NCI-H2029 (cell line): ENCODE results near the gene LBHD1.
"Not testable (repeated sequence)": the region's sequence is repeated elsewhere in the genome, so short reads cannot be mapped to it uniquely, and the experiment has no call there.

Source experiments
- DNase-seq: peaks from one replicate; lab custom pipeline; 2025; lab: John Stamatoyannopoulos, UW

LBHD1 gene

DNA sequence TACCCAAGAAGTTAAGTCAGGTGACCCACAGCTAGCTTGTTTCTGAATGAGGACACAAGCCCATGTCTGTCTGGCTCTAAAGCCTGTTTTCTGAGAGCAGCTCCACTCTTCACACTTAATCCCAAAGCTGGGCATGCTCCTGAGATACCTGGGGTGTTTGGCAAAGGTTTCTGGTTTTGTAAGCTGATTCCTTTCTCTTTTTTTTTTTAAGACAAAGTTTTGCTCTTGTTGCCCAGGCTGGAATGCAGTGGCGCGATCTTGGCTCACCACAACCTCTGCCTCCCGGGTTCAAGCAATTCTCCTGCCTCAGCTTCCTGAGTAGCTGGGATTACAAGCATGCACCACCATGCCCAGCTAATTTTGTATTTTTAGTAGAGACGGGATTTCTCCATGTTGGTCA lies 21.6 kb upstream of the LBHD1 start:
- DNase-seq, result not testable (repeated sequence)

DNA sequence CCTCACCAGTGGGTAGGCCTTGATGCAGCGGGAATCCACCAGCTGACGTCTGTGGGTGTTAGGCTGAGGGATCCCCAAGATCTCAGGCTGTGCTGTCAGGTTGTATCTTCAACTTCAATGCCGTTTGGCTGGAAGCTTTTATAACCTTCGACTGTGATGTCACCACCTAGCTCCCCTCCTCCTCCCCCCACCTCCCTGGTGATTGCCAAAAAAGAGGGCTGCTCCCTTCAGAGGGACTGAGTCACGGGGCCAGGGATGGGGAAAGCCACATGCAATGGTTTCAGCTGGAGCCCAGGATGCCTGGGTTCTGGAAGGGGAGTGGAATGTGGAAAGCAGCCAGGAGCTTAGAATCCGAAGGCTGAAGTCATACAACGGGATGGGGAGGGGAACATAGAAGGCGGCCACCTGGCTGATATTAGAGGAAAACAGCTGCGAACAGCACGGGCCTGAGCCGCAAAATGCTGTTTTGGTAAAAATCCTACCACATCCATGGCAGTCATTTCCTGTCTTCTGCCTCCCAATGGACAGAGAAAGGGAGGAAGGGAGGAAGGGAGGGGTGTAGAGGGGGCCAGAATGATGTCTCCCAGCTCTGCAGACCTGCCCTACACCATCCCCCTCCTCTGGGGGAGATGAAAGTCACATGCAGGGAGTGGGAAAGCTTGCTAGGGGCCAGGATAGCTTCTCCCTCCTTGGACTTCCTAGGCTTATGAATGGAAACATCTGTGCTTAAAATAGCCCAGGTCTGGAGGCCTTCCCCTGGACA lies 17.5 kb upstream of the LBHD1 start, which contains the start of gene LRRN4CL:
Gene LRRN4CL, minus strand, starts transcription at position 110 of the 763 bp plus-strand sequence. CDS start 1,022 bp downstream, outside the sequence.
- no peak for DNase-seq

DNA sequence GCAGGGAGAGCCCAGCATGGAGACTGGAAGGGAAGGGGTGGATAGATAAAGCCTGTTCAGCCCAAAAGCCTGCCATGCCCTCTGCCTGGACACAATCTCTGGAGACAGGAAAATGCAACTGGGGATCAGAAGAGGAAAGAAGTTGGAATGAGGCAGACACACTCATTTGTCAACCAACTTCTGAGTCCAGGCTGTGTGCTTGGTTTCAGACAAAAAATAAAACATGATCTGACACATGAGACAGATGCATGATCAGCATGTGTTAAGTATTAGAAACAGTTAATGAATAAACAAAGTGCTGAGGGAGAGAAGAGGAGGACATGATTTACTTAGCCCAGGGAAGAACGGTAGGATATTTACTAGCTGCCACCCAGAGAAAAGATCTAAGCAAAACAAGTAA lies 16.4 kb upstream of the LBHD1 start:
- DNase-seq, result no peak

DNA sequence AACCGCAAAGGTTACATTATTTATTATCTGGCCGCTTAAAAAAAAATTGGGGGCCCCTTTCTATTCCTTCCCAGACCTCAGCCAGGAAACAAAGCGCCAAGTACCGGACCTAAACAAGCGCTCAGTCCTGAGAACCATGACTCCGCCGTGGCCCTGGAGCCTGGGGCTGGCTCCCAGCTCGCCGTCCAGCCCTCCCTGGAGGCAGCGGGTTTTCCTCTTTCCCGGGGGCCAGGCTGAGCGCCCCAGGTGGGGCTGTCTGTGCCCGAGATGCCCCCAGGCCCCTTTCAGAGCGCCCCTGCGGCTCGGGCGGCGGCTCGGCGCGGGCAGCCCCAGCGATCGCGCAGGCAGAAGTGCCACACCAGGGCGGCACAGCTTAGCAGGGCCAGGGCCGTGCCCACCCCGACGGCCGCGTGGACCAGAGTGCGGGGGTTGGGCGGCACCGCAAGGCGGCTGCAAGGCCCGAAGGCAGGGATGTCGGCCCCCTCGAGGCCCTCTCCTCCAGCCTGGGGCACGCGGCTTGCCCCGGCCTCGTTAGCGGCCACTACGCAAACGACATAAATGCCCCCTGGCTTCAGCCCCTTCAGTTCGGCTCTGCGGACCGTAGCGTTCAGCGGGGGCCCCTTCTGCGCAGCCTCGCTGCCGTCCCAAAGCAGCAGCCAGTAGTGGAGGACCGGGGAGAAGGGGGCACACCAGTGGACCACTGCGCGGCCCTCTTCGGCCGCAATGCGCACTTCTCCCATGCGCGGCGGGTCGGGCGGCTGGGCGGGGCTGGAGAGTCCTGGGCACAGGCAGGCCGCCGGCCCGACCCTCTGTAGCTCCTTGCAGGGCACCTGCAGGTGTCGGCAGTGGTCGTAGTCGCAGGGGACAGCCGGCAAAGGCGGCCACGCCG lies 15.7 kb upstream of the LBHD1 start:
- no peak for DNase-seq

DNA sequence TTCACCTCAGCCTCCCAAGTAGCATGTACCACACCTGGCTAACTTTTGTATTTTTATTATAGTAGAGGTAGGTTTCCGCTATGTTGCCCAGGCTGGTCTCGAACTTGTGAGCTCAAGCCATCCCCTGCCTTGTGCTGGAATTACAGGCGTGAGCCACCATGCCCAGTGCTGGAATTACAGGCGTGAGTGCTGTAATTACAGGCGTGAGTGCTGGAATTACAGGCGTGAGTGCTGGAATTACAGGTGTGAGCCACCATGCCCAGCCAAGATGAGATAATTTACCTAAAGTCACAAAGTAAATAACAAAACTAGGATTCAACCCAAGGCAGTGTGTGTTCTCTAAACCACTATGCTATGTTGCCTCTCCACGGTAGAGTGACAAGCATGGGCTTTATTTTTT lies 10.5 kb upstream of the LBHD1 start:
- DNase-seq, result no peak

DNA sequence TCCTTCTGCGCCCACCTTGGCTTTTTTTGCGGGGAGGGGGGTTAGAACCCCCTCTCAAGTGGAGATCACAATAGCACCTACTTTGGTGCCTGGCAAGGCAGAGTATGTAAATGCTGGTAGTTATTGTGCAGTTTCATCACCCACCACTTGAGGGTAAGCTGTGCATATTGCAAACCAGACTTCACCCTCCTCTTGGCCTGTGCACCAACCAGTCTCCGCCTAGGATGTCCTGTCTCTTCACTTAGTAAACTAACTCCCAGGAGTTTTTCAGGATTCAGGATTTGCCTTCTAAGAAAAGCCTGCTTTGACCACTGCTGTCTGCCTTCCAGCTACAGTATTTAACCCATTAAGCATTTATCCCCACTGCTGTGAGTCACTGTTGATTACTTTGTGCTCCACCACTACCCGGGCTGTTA lies 8.8 kb upstream of the LBHD1 start:
- DNase-seq, result peak; percentile 38

DNA sequence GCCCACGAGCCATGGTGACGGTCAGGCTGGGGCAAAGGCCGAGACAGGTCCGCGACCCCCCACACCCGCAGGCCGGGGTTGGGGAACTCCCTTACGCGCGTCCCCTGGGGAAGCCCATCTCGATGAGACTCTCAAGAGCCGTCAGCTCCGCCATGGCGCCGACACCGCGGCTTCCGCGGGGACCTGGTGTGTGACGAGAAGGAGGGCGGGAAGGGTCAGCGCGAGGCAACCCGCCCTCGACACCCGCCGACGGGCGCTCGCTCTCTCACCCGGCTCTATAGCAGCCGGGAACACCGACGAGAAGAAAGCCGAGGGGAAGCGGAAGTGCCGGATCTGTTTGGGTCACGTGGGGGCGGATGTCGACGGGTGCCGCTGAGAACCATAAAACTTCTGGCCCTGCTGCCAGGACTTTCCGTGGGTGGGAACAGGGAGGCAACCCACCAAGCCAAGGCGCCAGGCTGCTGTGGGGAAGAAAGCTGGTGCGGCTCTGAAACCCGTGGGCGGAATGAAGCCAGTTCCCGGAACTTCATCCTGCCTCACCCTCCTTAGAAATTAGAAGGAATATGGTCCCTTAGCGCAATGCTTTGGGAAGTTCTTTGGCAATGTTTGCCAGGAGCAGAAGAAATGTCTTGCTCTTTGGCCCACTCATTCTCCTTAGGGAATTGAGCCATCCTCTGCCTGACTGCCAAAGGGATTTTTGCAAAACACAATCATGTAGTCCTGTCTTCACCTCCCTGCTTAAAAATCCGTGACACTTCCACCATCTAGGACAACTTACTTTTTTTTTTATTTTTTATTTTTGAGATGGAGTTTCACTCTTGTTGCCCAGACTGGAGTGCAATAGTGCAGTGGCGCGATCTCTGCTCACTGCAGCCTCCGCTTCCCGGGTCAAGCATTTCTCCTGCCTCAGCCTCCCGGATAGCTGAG lies 7.0 kb upstream of the LBHD1 start, which contains the start of gene UBXN1:
Gene UBXN1, minus strand, starts transcription at position 304 of the 927 bp plus-strand sequence. Its CDS starts 150 bp downstream, at position 154.
- peak; percentile 87 for DNase-seq

DNA sequence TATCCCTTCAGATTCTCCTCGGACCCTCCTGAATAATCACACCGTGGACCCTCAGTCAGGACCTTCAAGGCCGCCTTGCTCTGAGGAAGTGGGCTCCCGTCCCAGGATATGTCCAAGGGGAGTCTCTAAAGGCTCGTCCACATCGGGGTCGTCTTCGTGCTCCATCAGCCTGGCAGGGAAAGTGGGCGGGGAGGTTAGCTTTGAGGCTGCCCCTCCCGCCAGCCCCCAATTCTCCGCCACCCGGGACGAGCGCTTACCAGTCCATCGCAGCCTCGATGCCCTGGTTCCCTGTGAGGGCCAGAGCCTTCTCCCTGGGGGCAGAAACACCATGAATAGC lies 6.3 kb upstream of the LBHD1 start:
- no peak for DNase-seq

DNA sequence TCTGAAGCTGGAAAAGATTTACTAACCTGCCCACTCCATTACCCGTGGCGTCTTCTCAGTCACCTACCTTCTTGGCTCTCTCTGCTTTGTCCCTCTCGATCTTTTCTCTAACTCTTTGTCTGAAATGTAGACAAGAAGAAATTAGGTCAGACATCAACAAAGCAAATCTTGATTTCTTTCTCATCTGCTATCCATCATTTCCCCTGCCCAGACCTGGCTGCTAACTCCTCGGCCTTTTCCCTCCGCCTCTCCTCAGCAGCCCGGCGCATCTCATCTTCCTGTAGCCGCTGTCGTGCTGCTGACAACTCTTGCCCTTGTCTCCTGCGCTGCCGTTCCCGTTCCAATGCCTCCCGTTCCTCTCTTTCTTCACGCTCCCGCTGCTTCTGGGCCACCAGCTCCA lies 5.6 kb upstream of the LBHD1 start:
- no peak for DNase-seq

DNA sequence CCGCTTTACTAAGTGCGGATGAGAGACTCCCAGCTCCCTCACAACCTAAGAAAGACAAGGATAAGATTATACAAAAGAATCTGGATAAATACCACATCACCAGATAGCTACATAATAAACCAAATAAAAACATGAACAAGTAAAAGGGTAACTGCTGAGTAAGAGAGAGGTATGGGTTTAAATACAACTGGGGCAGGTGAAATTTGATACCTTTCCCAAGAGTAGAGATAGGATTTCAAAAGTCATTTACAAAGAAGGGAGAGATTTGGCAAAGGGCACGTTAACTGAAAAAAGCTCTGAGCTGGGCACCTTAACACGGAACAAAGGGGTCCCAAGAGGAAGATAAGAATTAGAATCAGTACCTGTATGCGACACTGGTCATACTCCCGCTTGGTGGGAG lies 5.1 kb upstream of the LBHD1 start:
- no peak for DNase-seq

DNA sequence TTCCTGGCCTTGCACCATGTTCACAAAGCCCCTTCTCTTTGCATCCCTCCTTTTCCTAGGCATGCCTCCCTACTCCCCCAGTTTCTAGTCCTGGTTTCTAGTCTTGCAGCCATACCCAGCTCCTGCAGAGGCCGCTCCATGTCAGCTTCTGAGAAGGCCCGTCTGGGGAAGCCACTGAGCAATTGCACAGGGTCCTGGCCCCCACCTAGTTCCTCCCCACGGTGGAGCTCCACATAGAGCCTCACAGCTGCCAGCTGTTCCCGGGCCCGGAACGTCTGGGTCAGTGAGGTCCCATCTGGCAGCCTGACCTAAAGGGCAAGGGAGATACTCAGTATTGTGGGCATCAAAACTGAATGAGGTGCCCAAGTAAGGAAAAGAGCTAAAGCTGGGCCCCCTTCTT lies 4.6 kb upstream of the LBHD1 start:
- DNase-seq, result no peak

DNA sequence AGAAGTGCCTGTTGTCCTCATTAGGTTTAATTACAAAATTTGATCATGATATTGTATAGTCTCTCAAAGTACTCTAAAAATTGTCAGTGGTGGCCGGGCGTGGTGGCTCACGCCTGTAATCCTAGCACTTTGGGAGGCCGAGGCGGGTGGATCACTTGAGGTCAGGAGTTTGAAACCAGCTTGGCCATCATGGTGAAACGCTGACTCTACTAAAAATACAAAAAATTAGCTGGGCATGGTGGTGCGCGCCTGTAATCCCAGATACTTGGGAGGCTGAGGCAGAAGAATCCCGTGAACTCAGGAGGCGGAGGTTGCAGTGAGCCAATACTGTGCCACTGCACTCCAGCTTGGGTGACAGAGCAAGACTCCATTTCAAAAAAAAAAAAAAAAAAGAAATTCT lies 3.3 kb upstream of the LBHD1 start:
- DNase-seq, result not testable (repeated sequence)

DNA sequence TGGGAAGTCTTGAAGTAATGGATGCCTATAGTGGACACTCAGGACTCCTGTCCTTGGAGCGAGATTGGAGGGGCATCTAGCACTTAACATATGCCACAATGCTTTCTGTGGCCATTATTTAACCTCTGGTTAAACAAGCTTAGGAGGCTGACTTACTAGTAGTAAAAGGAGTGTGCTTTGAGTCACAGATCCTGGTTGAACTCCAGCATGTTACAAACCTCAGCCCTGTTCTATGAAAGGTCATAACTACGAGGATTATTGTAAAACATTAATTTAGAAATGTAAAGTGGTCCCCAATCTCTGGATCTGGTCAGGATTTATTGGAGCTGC lies 1.1 kb upstream of the LBHD1 start:
- no peak for DNase-seq

DNA sequence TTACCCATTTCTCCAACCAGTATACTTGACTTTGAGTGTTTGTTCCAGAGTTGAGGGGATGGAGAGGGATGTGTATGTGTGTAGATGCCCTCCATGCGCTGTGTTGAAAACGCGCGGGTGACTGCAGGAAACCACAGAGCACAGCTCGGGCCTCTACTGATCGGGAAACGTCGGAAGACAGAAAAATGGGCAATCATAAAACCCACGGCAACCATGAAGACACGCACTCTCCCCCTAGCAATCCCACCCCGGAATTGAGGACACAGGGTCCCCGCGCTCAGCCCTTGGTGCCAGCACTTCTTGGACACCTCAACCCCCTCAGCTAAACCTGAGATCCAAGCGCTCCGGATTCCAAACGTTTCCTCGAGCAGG lies 845 bp downstream of the LBHD1 start:
- DNase-seq, result no peak

DNA sequence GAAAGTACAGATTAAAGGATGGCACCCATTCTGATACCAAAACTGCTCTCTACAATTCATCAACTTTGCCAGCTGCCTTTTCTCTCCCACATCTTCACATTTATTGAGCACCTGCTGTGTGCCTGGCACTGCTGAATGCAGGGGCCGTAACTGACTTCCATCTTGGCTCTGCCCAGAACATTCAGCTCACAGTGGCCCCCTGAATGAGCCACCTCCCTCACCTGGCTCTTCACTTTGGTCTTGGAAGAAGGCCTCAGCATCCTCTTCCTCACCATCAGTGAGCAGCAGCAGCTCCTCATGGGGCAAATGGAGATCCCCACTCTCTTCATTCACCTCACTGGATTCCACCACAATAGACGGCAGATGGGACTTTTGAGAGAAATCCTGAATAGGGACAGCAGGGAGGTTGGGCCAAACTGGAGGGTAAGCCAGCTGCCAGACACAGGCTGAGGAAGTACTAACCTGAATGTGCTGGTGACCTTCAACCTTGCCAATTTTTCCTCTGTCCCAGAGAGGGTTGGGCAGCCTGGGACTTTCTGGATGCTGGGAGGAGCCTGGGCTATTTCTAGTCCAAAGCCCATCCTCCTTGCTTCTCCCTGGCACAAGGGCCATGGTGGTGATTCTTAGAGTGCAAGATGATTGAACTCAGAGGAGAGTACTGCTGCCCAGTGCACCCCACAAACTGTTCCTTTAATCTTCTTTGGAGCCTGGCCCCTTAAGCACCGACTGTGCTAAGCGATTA lies 2.5 kb downstream of the LBHD1 start:
- no peak for DNase-seq

DNA sequence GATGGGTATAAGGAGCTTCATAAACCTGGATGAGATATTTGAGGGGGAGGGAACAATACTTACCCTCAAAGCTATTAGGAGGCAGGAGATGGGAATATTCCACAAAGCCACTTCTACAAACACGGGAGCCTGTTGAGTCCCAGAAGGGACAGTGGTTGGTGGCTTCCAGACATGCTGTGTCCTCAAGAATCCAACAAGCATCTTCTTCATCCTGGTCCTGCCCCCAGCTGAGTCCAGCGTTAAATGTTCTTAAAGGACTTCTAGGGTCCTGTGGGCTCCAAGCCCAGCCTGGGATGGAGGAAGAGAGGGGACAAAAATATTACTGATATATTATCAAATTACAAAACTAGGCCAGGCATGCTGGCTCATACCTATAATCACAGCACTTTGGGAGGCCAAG lies 4.6 kb downstream of the LBHD1 start:
- DNase-seq, result no peak

DNA sequence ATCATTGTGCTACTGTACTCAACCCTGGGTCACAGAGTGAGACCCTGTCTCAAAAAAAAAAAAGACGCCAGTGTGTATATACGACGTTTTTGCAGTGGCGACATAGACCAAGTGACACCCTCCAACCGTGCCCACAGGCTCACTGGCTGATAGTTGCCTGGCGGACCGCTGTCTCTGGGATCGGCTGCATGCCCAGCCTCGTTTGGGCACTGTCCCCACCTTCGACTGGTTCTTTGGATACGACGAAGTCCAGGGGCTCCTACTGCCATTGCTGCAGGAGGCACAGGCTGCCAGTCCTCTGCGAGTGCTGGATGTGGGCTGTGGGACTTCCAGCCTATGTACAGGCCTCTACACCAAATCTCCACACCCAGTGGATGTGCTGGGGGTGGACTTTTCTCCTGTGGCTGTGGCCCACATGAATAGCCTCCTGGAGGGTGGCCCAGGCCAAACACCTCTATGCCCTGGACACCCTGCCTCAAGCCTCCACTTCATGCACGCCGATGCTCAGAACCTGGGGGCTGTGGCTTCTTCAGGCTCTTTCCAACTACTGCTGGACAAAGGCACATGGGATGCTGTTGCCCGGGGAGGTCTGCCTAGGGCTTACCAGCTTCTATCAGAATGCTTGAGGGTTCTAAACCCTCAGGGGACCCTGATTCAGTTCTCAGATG lies 5.7 kb downstream of the LBHD1 start:
- DNase-seq, result no peak

DNA sequence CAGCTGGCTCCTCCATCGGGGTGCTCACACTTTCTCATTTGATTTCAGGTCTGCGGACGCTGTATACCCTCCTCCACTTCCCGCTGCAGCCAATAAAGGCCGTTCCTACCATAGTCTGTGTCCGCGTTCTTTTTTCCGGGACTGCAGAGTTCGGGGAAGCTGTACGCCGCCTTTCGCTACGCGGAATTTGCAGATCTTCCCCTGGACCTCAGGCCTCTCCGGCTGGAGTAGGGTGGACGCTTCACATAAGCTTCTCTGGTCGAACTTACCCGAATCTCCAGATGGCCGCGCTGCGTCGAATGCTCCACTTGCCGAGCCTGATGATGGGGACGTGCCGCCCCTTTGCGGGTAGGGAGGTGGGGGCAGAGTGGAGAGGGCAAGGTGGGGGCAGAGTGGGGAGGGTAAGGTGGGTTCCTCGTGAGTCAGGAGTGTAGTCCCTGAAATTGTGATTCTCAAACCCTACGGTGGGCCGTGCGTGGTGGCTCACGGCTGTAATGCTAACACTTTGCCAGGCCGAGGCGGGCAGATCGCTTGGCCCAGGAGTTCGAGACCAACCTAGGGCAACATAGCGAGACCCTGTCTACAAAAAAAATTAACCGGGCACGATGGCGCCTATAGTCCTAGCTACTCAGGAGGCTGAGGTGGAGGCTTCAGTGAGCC lies 6.3 kb downstream of the LBHD1 start:
- DNase-seq, result peak; percentile 22

DNA sequence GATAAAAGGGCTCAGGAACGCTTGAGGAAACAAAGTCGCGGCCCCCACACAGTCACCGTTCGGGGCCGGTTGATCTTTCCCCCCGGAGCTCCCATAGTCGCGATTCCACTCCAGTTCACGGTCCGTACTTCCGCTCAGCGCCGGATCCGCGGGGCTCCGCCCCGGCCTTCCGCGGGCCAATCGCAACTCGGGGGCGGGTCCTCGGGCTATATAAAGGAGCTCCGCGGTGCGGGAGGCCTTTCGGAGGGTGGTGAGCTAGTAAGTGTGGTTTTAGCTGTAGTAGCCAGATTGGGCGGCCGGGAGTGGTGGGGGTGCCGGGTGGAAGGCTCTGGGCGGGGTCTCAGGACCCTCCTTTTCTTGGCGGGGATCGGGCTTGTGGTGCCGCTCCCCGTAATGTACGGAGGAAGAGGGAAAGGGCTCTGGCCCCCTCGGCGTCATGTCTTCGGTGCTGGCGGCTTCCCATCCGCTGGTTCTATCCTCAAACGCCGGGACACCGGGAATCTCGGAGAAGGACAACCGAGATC lies 6.9 kb downstream of the LBHD1 start, which contains the start of the genes C11orf98 and CSKMT:
Gene C11orf98, minus strand, starts transcription at position 136 of the 524 bp plus-strand sequence. Its CDS starts 41 bp downstream, at position 95.
Gene CSKMT, plus strand, starts transcription at position 238 of the 524 bp plus-strand sequence. CDS start 568 bp downstream, outside the sequence.
- peak; percentile 91 for DNase-seq
